Measurements from ENCODE around the gene GNPTAB.

Gene GNPTAB

DNA sequence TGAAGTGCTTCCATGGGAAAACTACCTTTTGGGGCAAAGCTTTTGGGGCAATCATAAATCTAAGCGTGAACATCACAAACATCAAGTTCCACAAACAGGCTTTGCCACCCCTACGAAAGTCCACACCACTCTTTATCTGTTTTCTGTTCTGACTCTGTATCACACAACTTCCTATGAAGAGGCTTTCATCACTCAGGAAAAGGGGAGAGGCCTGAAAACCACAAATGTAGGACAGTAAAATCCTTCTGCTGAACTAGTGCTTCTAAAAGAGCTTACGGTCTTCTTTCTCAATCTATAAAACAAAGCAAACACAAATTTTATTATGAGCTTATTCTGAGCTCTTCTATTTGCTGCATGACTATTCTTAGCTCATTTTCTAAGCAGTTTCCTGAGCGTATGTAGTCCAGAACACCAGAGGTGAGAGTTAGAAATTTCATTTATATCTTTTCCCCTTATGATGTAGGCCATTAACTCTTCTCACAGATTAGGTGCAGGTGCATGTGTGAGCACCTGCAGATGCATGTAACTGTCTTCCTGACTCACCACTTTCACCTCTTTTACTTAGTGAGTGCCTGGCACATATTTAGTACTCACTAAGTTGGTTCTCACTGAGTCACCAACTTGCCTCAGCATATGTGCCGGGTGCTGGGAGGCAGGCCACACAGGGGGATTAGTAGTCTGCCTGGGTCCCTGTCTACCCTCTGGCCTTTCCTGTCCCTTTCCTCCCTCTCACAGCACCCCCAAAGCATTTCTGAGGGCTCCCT is 58.6 kb downstream of the GNPTAB start:
- no peak for DNase-seq (ENCODE audit: low read depth in 2 of 2)

DNA sequence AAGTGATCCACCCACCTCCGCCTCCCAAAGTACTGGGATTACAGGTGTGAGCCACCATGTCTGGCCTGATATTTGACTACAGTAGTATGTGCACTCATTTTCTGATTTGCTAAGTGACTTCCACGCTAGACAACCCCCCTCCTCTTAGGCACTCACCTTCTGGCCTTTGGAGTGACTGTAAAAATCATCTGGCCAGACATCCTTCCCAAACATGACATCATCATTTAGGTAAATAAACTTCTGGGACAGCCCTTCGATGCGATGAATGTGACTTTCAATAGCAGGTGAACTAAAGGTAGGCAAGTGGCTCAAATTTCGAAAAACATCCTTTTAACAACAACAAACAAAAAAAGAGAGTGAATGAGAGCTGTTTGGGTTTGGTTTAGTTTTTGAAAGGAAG is 60.9 kb downstream of the GNPTAB start:
- no peak for DNase-seq (ENCODE audit: low read depth in 2 of 2)

DNA sequence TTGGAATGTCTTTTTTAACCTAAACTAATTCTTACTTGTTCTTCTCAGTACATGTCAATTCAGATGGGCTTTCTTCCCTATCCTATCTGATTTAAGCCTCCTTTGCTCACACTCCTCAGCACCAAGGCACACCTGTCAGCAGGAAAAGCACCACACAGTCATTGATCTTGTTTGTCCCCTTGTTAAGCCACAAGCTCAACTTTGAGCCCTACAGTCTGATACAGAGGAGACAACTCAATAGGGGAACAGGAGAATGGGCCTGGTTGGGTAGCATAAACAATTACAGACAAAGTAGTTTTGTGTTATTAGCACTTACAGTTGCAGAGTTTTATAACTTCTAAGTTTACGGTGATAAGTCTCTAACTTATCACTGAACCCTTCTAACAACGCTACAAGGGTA is 62.0 kb downstream of the GNPTAB start:
- DNase-seq (ENCODE audit: low read depth in 2 of 2): no peak

DNA sequence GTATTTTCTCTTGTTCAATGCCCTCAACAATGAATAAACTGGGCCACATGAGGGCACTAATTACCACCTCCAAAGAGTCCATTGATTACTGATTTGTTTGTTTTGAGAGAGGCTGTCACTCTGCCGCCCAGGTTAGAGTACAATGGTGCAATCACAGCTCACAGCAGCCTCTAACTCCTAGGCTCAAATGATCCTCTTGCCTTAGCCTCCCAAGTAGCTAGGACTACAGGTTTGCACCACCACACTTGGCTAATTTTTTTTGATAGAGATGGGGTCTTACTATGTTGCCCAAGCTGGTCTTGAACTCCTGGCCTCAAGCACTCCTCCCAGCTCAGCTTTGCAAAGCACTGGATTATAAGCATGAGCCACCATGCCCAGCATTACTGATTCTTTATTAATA is 63.2 kb downstream of the GNPTAB start:
- DNase-seq (ENCODE audit: low read depth in 2 of 2): no peak

DNA sequence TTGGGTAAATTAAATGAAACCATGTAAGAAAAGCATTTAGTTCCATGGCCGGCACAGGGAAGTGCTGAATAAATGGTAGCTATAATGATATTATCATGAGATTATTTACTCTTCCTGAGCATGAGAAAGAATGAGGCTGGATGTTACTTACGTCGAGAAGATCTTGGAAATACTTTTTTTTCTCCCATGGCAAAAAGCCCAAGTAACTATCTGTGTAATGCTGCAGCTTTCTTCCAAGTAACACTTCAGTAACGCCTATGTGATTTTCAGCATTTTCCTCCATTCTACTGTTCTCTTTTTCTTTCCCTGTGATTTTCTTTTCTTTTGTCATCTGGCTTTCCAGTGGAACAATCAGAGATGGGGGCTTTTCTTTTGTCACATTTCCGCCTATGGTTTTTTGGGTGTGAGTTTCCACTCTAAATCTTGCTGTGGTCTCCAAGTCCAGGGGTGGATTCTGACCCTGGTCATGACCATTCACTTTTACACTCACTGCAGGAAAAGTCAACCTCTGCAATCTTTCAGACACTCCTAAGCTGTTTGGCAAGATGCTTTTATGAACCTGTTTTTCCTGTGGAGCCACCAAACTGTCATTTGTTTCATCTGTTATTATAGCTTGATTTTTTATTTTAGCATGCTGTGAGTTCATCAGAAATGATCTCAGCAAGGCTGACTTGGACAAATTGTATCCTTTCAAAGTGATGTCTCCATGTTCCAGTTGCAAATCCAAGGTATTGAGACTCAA is 66.5 kb downstream of the GNPTAB start:
- no peak for DNase-seq (ENCODE audit: low read depth in 2 of 2)

DNA sequence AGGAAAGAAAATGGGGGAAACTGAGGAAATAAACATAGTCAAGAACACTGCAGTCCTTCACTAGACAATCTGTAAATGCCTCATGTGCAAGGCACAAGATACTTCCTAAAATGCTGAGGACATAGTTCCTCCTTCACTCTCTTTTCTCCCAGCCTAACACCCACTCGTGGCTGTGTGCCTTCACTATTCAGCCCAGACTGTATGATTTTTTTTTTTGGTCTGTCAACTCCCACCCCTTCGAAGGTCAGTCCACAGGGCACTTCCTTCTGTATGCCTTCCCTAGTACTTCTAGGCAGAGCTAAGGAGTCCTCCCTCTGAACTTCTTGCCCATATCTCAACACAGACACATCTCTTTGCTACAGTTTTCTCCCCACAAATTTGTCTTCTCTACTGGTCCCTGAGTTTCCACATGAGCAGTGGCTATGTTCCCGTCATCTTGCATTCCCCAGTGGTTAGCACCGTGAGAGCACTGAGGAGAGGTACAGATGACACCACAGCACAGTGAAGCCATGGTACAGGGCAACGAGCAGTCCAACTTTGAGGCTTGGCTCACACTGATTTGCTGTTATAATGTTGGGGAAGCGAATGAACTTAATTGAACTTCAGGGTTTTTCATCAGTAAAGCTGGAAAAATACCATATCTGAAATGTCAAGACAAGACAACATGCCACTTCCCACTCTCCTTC is 67.4 kb downstream of the GNPTAB start:
- DNase-seq (ENCODE audit: low read depth in 2 of 2): no peak

DNA sequence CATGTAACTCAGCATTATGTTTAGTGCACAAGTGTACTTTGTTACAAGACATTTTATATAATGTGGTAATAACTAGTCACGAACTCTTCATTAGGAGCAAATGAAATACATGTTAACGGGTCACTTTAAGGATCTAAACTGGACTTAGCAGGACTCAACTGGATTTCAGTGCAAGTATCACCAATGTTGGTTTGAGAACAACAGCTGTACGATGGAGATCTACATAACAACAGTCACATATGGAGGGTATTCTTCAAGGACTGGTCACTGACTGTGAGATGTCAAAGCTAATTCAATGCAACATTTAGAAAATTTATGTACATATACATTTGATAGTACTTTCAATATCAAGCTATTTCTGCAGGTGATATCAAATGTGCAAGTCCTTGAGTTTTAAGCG is 69.0 kb downstream of the GNPTAB start:
- no peak for DNase-seq (ENCODE audit: low read depth in 2 of 2)

DNA sequence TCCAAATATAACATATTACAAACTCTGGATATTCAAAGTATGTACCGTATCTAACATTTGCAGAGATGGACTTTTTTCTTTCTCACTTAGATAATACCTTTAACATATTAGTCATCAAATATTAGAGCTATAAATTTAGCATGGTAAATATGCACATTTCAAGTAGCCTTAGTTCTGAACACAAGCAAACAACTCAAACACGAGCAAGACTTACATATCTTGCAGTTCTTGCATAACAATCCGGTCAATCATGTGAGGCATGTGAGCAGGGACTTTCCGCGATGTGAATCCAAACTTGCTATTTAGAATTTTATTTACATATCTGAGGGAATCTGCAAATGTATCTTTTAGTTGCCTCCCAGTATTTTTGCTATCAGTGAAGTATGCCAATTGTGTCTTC is 69.4 kb downstream of the GNPTAB start:
- DNase-seq (ENCODE audit: low read depth in 2 of 2): no peak

DNA sequence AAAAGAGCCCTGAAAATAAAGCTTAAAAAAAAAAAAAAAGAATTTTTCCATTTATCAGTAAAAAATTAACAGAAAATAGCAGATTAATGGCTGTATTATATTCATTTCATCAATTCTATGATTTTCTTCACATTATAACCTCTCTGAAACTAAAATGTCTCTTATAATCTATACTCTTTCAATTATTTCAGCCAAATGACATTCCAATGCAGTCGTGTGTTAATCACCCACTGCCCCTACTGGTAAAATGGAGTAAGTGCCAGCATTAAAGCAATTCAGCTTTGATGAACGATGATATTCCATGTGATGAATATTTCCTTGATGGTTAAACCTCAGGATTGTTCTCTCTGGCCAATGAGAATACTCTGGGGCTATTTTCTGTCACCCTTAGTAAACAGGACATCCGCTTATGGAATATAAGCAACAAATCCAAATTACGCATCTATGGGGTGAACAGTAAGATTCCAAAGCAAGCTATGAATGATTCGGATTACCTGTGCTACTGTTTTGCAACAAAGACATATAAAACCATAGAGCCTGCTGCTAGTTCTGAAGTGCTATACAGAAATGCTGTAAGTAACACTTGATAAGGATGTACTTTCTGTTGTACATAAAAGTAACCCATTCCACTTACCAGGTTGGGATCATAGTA is 71.2 kb downstream of the GNPTAB start:
- DNase-seq (ENCODE audit: low read depth in 2 of 2): no peak

DNA sequence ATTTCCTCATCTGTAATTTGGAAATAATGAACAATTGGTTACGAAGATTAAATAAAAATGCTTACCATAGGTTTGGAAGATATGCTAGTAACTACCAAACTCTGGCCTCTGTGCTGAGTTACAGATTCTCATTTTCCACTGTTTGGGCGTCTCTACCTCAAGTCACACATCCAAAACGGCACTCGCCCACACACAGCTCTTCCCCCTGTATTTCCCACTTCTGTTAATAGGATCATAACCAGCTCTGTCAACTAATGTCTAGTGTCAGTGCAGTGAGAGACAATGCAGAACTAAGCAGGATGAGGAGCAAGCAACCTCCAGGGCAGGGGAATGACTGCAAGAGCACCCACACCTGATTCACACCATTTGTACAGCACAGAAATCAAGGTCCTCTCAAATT is 80.6 kb downstream of the GNPTAB start:
- no peak for DNase-seq (ENCODE audit: low read depth in 2 of 2)

DNA sequence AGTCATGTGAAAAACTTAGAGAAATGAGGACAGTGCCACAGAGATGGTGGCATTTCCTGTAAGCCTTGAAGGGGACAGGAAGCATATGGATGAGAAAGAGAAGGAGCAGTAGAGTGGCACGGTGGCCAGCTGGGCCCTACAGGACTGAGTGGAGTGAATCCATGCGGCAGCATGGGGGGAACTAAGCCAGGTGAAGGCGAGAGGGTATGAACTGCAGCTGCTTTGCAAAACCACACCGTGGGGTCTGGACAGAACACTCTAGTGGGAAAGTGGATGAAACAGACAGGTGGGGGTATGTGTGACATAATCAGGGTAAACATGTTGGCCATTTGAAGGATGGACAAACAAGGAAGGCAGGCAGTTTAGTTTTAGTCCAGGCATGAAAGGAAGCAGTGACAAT is 81.1 kb downstream of the GNPTAB start:
- no peak for DNase-seq (ENCODE audit: low read depth in 2 of 2)

DNA sequence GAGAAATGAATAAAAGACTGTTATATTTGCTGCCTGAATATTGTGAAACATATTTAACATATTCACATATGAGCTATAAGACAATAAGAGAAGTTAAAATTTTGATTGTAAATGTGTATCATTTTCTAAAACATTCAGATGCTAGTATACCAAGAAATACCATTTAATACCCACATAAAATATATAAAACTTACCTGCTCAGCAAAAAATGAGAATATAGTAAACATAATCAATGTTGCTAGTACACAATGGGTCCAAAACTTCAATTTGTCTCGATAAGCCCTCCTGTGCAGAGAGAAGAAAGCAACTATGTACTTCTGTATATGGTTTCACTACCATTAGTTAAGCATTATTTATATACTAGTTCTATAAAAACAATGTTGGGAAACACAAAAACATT is 81.9 kb downstream of the GNPTAB start:
- DNase-seq (ENCODE audit: low read depth in 2 of 2): no peak

DNA sequence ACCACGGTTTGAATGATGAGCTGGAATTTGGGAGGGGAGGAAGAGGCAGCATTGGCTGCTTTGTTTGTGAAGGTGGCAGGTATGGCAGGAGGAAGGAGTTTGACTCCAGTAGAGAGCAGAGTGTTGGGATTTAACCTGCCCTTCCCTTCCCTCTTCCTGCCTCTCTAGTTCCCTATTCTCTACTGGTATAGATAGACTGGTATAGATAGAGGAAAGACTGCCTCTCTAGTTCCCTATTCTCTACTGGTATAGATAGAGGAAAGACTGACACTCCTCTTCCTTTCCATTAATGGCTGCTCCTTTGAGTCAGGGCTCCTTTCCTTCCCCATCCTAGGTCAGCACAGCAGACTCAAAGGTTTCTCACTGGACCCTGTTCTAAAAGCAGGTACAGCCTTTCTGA is 83.1 kb downstream of the GNPTAB start:
- no peak for DNase-seq (ENCODE audit: low read depth in 2 of 2)

DNA sequence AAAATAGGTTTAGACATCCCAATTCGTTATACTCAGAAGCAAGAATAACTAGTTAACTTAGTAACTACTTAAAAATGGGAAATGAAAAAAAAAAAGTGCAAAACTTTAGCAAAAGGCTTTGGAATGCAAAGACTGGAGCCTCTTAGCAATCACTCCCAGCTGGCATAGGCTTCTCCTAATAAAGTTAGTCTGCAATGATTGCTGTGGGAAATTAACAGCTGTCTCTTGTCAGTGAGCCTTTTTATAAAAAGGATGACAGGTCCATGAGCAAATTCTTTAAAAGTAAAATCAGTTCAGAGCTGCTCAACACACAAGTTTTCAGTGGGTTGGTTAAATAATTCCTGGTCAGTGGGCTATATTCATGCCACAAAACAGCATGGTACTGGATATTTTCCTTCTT is 84.1 kb downstream of the GNPTAB start:
- DNase-seq (ENCODE audit: low read depth in 2 of 2): no peak

DNA sequence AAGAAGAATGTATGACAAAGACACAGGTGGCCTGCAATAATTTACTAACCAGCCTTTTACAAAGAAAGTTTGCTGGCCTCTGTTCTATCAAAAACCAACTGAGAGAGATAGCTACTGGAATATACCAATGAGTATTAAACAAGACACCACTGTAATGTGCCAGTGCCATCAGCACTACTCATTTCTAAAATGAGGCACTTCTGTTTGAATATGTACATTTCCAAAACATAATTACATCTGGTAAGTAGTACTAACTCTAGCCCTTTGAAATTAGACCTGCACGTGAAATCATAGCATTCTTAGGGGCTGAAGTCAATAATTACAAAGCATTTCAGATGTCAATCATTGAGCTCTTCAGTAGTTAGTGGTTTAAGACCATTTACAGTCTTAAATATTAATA is 84.6 kb downstream of the GNPTAB start:
- no peak for DNase-seq (ENCODE audit: low read depth in 2 of 2)

DNA sequence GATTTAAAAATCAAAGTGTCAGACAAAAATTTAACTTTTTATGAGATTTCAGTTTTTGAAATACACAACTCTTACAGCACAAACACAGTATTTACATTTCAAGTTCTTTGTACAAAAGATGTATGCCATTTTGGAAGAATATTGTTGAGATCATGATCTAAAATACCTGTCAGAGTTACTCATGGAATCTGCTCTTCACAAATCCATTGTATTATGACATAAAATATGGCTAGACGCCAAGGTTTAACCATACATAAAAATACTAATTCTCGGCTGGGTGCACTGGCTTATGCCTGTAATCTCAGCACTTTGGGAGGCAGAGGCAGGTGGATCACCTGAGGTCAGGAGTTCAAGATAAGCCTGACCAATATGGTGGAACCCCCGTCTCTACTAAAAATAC is 85.3 kb downstream of the GNPTAB start:
- no peak for DNase-seq (ENCODE audit: low read depth in 2 of 2)

DNA sequence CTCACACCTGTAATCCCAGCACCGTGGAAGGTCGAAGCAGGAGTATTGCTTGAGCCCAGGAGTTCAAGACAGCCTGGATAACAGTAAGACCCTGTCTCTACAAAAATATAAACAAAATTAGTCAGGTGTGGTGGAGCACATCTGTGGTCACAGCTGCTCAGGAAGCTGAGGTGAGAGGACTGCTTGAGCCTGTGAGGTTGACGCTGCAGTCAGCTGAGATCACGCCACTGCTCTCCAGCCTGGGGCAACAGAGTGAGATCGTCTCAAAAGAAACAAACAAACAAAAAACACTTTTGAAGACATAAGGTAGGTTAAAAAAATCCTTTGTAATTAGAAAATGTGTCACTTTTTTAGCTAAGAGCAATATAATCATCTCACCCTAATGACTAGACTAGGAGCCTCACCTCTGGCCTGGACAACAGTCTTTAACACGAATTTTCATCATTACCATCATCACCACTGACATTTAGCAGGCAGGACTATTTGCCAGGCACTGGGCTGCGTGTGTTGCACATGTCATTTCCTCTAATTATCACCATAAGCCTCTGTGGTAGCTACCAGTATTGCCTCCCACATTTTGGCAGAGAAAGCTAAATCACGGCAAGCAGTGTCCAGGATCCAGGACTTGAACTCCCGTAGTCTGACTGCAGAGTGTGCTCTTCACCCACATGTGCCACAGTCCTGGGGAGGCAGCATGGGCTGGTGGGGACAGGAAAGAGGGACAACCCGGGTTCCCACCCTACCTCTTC is 86.9 kb downstream of the GNPTAB start:
- no peak for DNase-seq (ENCODE audit: low read depth in 2 of 2)

DNA sequence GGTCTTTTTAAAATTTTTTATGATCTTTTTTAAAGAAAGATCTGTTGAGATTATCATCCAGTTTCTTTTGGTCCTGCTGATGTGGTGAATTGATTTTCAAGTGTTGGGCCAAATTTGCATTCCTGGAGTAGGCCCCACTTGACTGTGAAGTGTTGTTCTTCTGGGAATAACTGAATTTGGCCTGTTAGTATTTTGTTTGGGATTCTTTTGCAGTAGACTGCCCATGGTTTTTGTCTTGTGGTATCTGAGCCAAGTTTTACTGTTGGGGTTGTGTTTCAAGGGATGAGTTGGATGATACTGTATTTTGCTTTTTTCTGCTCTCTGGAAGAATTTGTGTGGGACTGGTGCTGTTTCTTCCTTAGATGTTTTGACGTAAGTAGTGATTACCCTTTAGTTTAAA is 87.5 kb downstream of the GNPTAB start:
- no peak for DNase-seq (ENCODE audit: low read depth in 2 of 2)

DNA sequence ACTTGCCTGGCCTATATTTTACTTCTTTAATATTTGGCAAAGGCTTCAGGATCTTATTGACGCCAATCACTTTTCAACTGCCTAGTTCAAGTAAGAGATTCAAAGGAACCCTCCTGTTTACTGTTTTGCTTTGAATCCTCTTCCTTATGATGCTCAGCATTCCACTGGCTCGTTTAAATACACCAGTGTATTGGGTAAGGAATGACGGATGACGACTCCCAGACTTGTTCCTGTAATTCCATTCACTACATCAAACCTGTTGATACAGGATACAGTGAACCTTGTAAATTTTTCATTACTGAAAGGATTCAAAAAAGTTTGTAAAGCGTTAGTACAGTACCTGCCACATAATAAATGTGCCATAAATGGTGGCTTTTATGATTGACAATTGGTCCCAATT is 89.8 kb downstream of the GNPTAB start:
- no peak for DNase-seq (ENCODE audit: low read depth in 2 of 2)

DNA sequence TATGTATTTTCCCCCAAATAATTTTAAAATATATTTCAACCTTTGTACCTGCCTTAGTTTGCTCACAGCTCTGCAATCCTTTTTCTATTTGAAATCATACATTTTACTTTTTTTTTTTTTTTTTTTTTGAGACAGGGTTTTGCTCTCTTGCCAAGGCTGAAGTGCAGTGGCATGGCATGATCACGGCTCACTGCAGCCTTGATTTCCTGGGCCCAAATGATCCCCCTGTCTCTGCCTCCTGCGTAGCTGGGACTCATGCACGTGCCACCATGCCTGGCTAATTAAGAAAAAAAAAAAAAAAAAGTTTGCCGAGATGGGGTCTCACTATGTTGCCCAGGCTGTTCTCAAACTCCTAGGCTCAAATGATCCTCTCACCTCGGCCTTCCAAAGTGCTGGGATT is 90.2 kb downstream of the GNPTAB start:
- no peak for DNase-seq (ENCODE audit: low read depth in 2 of 2)

DNA sequence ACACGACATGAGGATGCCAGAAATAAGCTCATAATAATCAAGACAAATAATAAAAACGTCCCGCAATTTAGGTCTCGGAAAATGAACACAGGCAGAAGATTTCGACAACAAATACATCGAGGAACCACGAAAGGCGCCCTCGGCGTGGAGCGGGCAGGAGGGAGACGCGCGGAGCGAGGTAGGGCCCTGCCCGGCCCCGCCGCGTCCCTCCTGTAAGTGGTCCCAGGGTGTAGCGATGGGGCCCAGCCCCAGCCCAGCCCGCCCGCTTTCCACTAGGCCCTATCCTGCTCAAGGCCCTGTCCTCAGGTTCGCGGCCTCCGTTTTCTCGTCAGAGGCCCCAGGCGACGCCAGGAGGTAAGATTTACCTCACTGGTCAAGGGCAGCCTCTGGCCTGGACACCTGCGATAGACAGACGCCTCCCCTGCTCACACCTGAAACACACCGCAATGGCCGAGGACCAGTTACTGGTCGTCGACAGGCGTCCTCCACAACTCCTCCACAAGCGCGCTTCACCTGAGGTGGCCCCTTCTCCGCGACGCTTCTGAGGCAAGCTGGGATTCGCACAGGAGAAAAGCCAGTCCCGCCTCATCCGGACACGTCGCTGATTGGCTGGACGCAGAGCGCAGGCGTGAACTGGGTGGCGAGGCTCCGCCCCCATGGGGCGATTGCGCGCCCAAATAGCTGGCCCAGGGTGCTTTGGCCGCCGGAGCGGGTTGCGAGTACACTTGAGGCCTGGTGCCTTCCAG is 91.7 kb downstream of the GNPTAB start, which contains the start of gene SYCP3:
Gene SYCP3, minus strand, starts transcription at position 543 of the 746 bp plus-strand sequence. CDS start 1,527 bp downstream, outside the sequence.
- no peak for DNase-seq (ENCODE audit: low read depth in 2 of 2)

Measured in stimulated activated CD8-positive, alpha-beta memory T cell treated with anti-CD3 and anti-CD28 coated beads, Interleukin-15, amount 100 ng/mL, for 48 hours (primary cell).